Endothelial cell of umbilical vein (primary cell): Measurements from ENCODE around the gene INTS1. TPM values are rescaled to one million over a fixed set of nuclear protein-coding genes. Genes with fewer than 3 reads are reported as not detected.

ENCODE experiments used
- BruUV-seq: library from RNA; stranded (reverse); fragments of 400-500 nt; replicated peaks from 2 replicates; lab custom pipeline; 2021; lab: Mats Ljungman, UMichigan
- CTCF ChIA-PET: fragments of 300-600, 350-600 bp; sonication (Branson Sonifier 250); formaldehyde crosslinking; loops from one replicate; lab custom pipeline; 2021; ENCODE audit warnings: antibody characterized with exemption, inconsistent platforms; lab: Charles Lee
- POLR2A ChIA-PET: fragments of 300-600, 350-600 bp; sonication (Branson Sonifier 250); formaldehyde crosslinking; loops from one replicate; lab custom pipeline; 2021; ENCODE audit warnings: antibody characterized with exemption, inconsistent platforms; lab: Charles Lee
- DNase-seq: peaks from one replicate; pipeline ENCODE4 v3.0.0-alpha.2; 2011; ENCODE audit warnings: low read depth, low spot score
- FAIRE-seq: peaks from 2 replicates; lab custom pipeline; 2011; peaks lifted over from hg19 to GRCh38; lab: Jason Lieb, UNC
- H2AFZ ChIP-seq: 2 replicates; pipeline ENCODE4 v1.6.0; 2012; ENCODE audit warnings: low read depth, low read length, control low read depth, inconsistent platforms
- H3K27ac ChIP-seq: 2 replicates; pipeline ENCODE4 v1.5.1; 2011; ENCODE audit warnings: low read depth, mild to moderate bottlenecking, control low read depth, low read length, moderate library complexity; ENCODE audit not compliant: insufficient read depth
- H3K27me3 ChIP-seq, 2 experiments: 2 replicates each; pipeline versions ENCODE4 v1.6.0 to v1.6.1; 2011; ENCODE audit warnings: low read length in 2 of 2, mixed read lengths in 1 of 2; ENCODE audit not compliant: control insufficient read depth in 2 of 2, insufficient read depth in 2 of 2
- H3K36me3 ChIP-seq, 2 experiments: 2 replicates in 1 of 2; 3 replicates in 1 of 2; pipeline ENCODE4 v1.5.1; 2011; ENCODE audit warnings: low read length in 2 of 2, mild to moderate bottlenecking in 1 of 2, moderate library complexity in 1 of 2; ENCODE audit not compliant: control insufficient read depth in 2 of 2, insufficient read depth in 2 of 2; ENCODE audit errors: extremely low read depth in 1 of 2
- H3K4me1 ChIP-seq: 3 replicates; pipeline ENCODE4 v1.5.1; 2011; ENCODE audit warnings: mild to moderate bottlenecking, low read length; ENCODE audit not compliant: control insufficient read depth, insufficient read depth; ENCODE audit errors: extremely low read depth
- H3K4me2 ChIP-seq: 2 replicates; pipeline ENCODE4 v1.6.1; 2011; ENCODE audit warnings: low read length, control low read depth, mixed read lengths; ENCODE audit not compliant: insufficient read depth
- H3K4me3 ChIP-seq, 3 experiments: fragments of 200-600 bp in 1 of 3; sonication (generic), shearing (Covaris generic) in 1 of 3; replicated peaks in 1 of 3; 2 replicates each; pipeline ENCODE4 v1.5.1; 2011 to 2016; ENCODE audit warnings: control low read depth in 3 of 3, low read length in 3 of 3, mild to moderate bottlenecking in 2 of 3, inconsistent platforms in 1 of 3, low read depth in 1 of 3, moderate library complexity in 1 of 3; ENCODE audit not compliant: insufficient read depth in 1 of 3
- H3K79me2 ChIP-seq: 2 replicates; pipeline ENCODE4 v1.6.0; 2012; ENCODE audit warnings: low read length, inconsistent platforms; ENCODE audit not compliant: control insufficient read depth, insufficient read depth
- H3K9ac ChIP-seq: replicated peaks from 2 replicates; pipeline ENCODE3; 2011; ENCODE audit warnings: low read length, control low read depth; ENCODE audit not compliant: insufficient read depth; ENCODE audit errors: extremely low read depth
- H3K9me1 ChIP-seq: replicated peaks from 3 replicates; pipeline ENCODE4 v1.6.0; 2011; ENCODE audit warnings: mild to moderate bottlenecking, low read length; ENCODE audit not compliant: control insufficient read depth, insufficient read depth; ENCODE audit errors: extremely low read depth
- H3K9me3 ChIP-seq: replicated peaks from 2 replicates; pipeline ENCODE4 v1.5.1; 2012; ENCODE audit warnings: low read length, inconsistent platforms; ENCODE audit not compliant: control insufficient read depth, insufficient read depth
- H4K20me1 ChIP-seq: replicated peaks from 2 replicates; pipeline ENCODE3; 2011; ENCODE audit warnings: mild to moderate bottlenecking, low read length; ENCODE audit not compliant: control insufficient read depth, insufficient read depth; ENCODE audit errors: extremely low read depth
- CTCF ChIP-seq, 2 donors: IDR thresholded peaks; 1 replicate in 1 of 2; 2 replicates in 1 of 2; pipeline ENCODE4 v1.5.1; 2011; ENCODE audit warnings: low read length in 2 of 2, mild to moderate bottlenecking in 2 of 2, moderate library complexity in 2 of 2, control low read depth in 1 of 2, inconsistent platforms in 1 of 2, low read depth in 1 of 2; ENCODE audit not compliant: insufficient read depth in 1 of 2; ENCODE audit errors: extremely low read depth in 1 of 2
- EZH2 ChIP-seq: IDR thresholded peaks from 2 replicates; pipeline ENCODE4 v1.6.1; 2012; ENCODE audit warnings: borderline replicate concordance, low read depth, mild to moderate bottlenecking, moderate library complexity, low read length, inconsistent platforms; ENCODE audit not compliant: severe bottlenecking
- FOS ChIP-seq: IDR thresholded peaks from 2 replicates; pipeline ENCODE4 v1.6.1; 2011; ENCODE audit warnings: mild to moderate bottlenecking, low read length, moderate library complexity, borderline replicate concordance; ENCODE audit not compliant: insufficient read depth
- GATA2 ChIP-seq: IDR thresholded peaks from 2 replicates; pipeline ENCODE4 v1.7.0; 2011; ENCODE audit warnings: low read depth, mild to moderate bottlenecking, moderate library complexity, mixed read lengths, low read length; ENCODE audit not compliant: insufficient read length, insufficient read depth
- JUN ChIP-seq: IDR thresholded peaks from 2 replicates; pipeline ENCODE4 v1.6.1; 2011; ENCODE audit warnings: borderline replicate concordance, low read depth; ENCODE audit not compliant: insufficient read length, insufficient read depth
- MAX ChIP-seq: IDR thresholded peaks from 2 replicates; pipeline ENCODE4 v1.6.1; 2011; ENCODE audit not compliant: insufficient read depth, insufficient read length
- MYC ChIP-seq: IDR thresholded peaks from one replicate; pipeline ENCODE4 v1.6.1; 2011; ENCODE audit warnings: mild to moderate bottlenecking, low read depth, low read length
- POLR2A ChIP-seq: IDR thresholded peaks from 2 replicates; pipeline ENCODE4 v1.6.1; 2012; ENCODE audit warnings: low read depth, mild to moderate bottlenecking, control low read depth, low read length
- POLR2AphosphoS5 ChIP-seq: IDR thresholded peaks from 2 replicates; pipeline ENCODE4 v1.6.1; 2012; ENCODE audit warnings: low read depth, mild to moderate bottlenecking, control low read depth, low read length, moderate library complexity; ENCODE audit not compliant: insufficient read depth
- dilution Hi-C: fragments of 300-500 bp; cut with MboI; formaldehyde crosslinking; loops from one replicate; pipeline ENCODE4 v1.15.0; 2019; ENCODE audit warnings: low sequenced_read_pairs; ENCODE audit not compliant: extremely low pct_ligation_motif_present
- intact Hi-C: fragments of 100-400 bp; cut with micrococcal nuclease; formaldehyde crosslinking; loops from one replicate; pipeline ENCODE4 v1.10.0; 2022
- polyA plus RNA-seq, 4 experiments: library from polyadenylated mRNA; depleted of rRNA in 3 of 4; stranded (reverse) in 3 of 4; unstranded in 1 of 4; fragments of >200 nt; gene quantifications; 2 replicates each; pipeline versions ENCODE4 v1.2.1 to v1.2.3, GENCODE V29; 2011 to 2012; ENCODE audit warnings: missing spikeins in 1 of 4
- total RNA-seq: library from RNA; stranded (reverse); gene quantifications from 2 replicates; pipeline ENCODE4 v1.2.3, GENCODE V29; 2021

INTS1 gene
- total and polyA plus RNA-seq, 2 donors (not counting 3 experiments of a cell fraction or from before 2014, with no cell fraction given): 57.8 to 116 TPM

- Histone ChIP-seq H3K36me3 (no peaks in the 10 kb centered on the region), H3K4me1 (peaks cover 14% of the 10 kb centered on the region), H3K27ac (no peak overlapping the region), H3K4me3 (no peak overlapping the region), H3K79me2 (no peaks in the 10 kb centered on the region), H3K9me3 (no peaks in the 10 kb centered on the region), H4K20me1 (no peaks in the 10 kb centered on the region), H3K4me2 (no peak overlapping the region), H3K9ac (no peak overlapping the region), H3K27me3 (no peaks in the 10 kb centered on the region), H3K9me1 (no peaks in the 10 kb centered on the region), H2AFZ (no peak overlapping the region)
- dilution Hi-C loops: no loop called here
- POLR2A ChIA-PET: no interaction called here
- intact Hi-C loops: no loop called here
- CTCF ChIA-PET: interaction anchor here (7.9 kb wide), 1 partner anchor 11 kb away, joined by 65 read pairs; no protein-coding TSS in a partner anchor
- FAIRE-seq (no peak), DNase-seq (no peak)
- BruUV-seq: no TSS peak
- TF ChIP-seq GATA2 (no peak), POLR2A (no peak), JUN (no peak), EZH2 (no peak), FOS (no peak), MAX (no peak), CTCF (IDR thresholded peaks at IDR 0.05; ENCODE audit: extremely low read depth in 1 of 2, insufficient read depth in 1 of 2, low read depth in 1 of 2, low read length in 2 of 2) (no peak), MYC (no peak), POLR2AphosphoS5 (no peak)
Observed at GRCh38 chr7:1463676-1464223, 40.4 kb downstream of the INTS1 start.
